LNCAP (cell line): ENCODE data around the gene RAPGEF6.

Experiments
- CTCF ChIP-seq: fragments of 450-650 bp; IDR thresholded peaks from 2 replicates; pipeline ENCODE4 v1.5.1; 2017; ENCODE audit warnings: mild to moderate bottlenecking

RAPGEF6 gene

GRCh38 chr5:131460867-131461572 lies 174.0 kb downstream of the RAPGEF6 start:
- no peak for TF ChIP-seq CTCF

- no peak for TF ChIP-seq CTCF
Measured at GRCh38 chr5:131460133-131460532, 174.9 kb downstream of the RAPGEF6 start.

GRCh38 chr5:131459216-131459615 lies 175.8 kb downstream of the RAPGEF6 start:
- no peak for TF ChIP-seq CTCF

- TF ChIP-seq CTCF = no peak
Measured at GRCh38 chr5:131457193-131457592, 177.8 kb downstream of the RAPGEF6 start.

- TF ChIP-seq CTCF = no peak
Measured at GRCh38 chr5:131450941-131451340, 184.1 kb downstream of the RAPGEF6 start.

GRCh38 chr5:131441184-131441583 lies 193.8 kb downstream of the RAPGEF6 start:
- no peak for TF ChIP-seq CTCF

DNA sequence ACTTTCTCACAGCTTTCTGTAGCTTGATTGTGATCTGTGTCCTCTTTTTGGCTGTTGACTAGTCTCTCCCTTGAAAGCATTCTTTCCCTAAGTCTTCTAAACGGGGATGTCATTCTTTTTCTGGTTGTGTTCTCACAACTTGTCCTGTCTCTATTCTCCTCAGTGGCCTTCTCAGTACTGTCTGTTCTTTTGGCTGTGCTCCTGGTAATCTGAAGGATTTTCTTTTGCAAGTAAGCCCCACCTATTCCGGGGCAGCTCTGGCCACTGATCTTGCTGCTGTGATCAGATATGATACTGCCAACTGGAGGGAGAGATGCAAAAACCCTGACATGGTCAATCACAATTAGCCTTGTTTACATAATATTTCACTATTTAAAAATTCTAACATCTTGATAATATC lies 198.9 kb downstream of the RAPGEF6 start:
- no peak for TF ChIP-seq CTCF

GRCh38 chr5:131433109-131433508 lies 201.9 kb downstream of the RAPGEF6 start:
- TF ChIP-seq CTCF = no peak
